ENCODE data around the gene PMM1. TPM values are rescaled to one million over a fixed set of nuclear protein-coding genes. Genes with fewer than 3 reads are reported as not detected.
"Not testable (repeated sequence)": the region's sequence is repeated elsewhere in the genome, so short reads cannot be mapped to it uniquely, and the experiment has no call there.

The PMM1 gene
- 12.5 TPM for total RNA-seq

GRCh38 chr22:41589391-41590241, at the start of gene PMM1:
TSS of gene PMM1 (minus strand) at chr22:41589840. CDS start at chr22:41589805, 35 bp downstream.
- peak within 1 kb of the TSS; percentile 62 to 90 for H3K27ac ChIP-seq
- peaks cover 0 to 9% of the 10 kb centered on the region in 2 donors for H3K4me1 ChIP-seq
- intact Hi-C loops (cut with DNase I), result loop anchor here (1.0 kb wide), 3 partner anchors 24 to 45 kb away; partner anchors contain the start of genes DESI1, POLR3H and XRCC6
- no peaks in the 10 kb centered on the region for H3K9me3 ChIP-seq
- peaks cover 0 to 13% of the 10 kb centered on the region in 2 donors for H3K36me3 ChIP-seq
- peak; percentile 100 for DNase-seq (ENCODE audit: low spot score in 2 of 2)
- no peak for TF ChIP-seq CTCF (IDR thresholded peaks at IDR 0.05)
- H3K4me3 ChIP-seq, result peak within 1 kb of the TSS; percentile 79 to 100
- H3K27me3 ChIP-seq, result no peaks in the 10 kb centered on the region

DNA sequence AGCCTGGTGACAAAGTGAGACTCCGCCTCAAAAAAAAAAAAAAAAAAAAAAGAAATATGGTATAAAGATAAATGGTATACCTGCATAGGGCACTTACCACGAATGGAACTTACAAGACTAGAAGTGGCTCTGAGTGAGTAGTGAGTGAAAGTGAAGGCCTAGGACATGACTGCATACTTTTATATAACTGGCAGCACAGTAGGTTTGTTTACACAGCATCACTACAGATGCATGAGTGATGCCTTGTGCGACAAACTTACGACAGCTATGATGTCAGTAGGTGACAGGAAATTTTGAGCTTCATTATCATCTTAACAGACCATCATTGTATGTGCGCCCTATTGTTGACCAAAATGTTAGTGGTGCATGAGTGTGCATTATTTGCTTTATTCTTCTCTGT, 49.1 kb upstream of the PMM1 start:
- no peaks in the 10 kb centered on the region for H3K4me1 ChIP-seq
- intact Hi-C loops (cut with DNase I), result no loop called here
- DNase-seq (ENCODE audit: low spot score in 2 of 2), result no peak
- H3K4me3 ChIP-seq, result no peak overlapping the region
- H3K27me3 ChIP-seq, result no peaks in the 10 kb centered on the region
- no peak overlapping the region for H3K27ac ChIP-seq
- no peak for TF ChIP-seq CTCF (IDR thresholded peaks at IDR 0.05)
- peaks cover 73 to 95% of the 10 kb centered on the region in 2 donors for H3K36me3 ChIP-seq
- H3K9me3 ChIP-seq, result no peaks in the 10 kb centered on the region

GRCh38 chr22:41638124-41638523, 48.5 kb upstream of the PMM1 start:
- intact Hi-C loops (cut with DNase I), result no loop called here
- peaks cover 72 to 95% of the 10 kb centered on the region in 2 donors for H3K36me3 ChIP-seq

GRCh38 chr22:41637623-41638022, 48.0 kb upstream of the PMM1 start:
- intact Hi-C loops (cut with DNase I); H3K27me3 ChIP-seq; H3K27ac ChIP-seq; DNase-seq (ENCODE audit: low spot score in 2 of 2); H3K4me1 ChIP-seq; H3K4me3 ChIP-seq; H3K9me3 ChIP-seq: not testable (repeated sequence)
- peaks cover 70 to 95% of the 10 kb centered on the region in 2 donors for H3K36me3 ChIP-seq

More at GRCh38 chr22:41638124-41638523, 48.5 kb upstream of the PMM1 start:
- H3K4me1 ChIP-seq, result no peaks in the 10 kb centered on the region
- H3K27me3 ChIP-seq, result no peaks in the 10 kb centered on the region
- H3K9me3 ChIP-seq, result no peaks in the 10 kb centered on the region
- no peak overlapping the region for H3K27ac ChIP-seq
- TF ChIP-seq CTCF (IDR thresholded peaks at IDR 0.05), result no peak
- DNase-seq (ENCODE audit: low spot score in 2 of 2), result no peak
- H3K4me3 ChIP-seq, result no peak overlapping the region

- no peaks in the 10 kb centered on the region for H3K4me1 ChIP-seq
- no peak for TF ChIP-seq CTCF (IDR thresholded peaks at IDR 0.05)
- no peaks in the 10 kb centered on the region for H3K27me3 ChIP-seq
- no peaks in the 10 kb centered on the region for H3K9me3 ChIP-seq
- no peak overlapping the region for H3K4me3 ChIP-seq
- H3K27ac ChIP-seq, result no peak overlapping the region
- intact Hi-C loops (cut with DNase I), result no loop called here
- peaks cover 67 to 91% of the 10 kb centered on the region in 2 donors for H3K36me3 ChIP-seq
- DNase-seq (ENCODE audit: low spot score in 2 of 2), result no peak
Measured at GRCh38 chr22:41636467-41636866, 46.8 kb upstream of the PMM1 start.

DNA sequence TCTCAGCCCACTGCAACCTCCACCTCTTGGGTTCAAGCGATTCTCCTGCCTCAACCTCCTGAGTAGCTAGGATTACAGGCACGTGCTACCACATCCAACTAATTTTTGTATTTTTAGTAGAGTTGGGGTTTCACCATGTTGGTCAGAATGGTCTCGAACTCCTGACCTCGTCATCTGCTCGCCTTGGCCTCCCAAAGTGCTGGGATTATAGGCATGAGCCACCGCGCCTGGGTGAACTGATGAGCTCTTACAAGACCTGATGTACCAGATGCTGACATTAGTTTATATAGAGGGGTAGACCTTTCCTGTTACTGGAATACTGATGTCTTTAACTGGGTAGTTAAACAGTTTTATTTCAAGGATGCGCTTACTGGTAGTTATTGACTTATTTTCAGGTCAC, 45.0 kb upstream of the PMM1 start:
- H3K4me3 ChIP-seq; H3K27me3 ChIP-seq; DNase-seq (ENCODE audit: low spot score in 2 of 2); intact Hi-C loops (cut with DNase I); H3K4me1 ChIP-seq; H3K27ac ChIP-seq; H3K9me3 ChIP-seq: not testable (repeated sequence)
- peaks cover 67 to 88% of the 10 kb centered on the region in 2 donors for H3K36me3 ChIP-seq

DNA sequence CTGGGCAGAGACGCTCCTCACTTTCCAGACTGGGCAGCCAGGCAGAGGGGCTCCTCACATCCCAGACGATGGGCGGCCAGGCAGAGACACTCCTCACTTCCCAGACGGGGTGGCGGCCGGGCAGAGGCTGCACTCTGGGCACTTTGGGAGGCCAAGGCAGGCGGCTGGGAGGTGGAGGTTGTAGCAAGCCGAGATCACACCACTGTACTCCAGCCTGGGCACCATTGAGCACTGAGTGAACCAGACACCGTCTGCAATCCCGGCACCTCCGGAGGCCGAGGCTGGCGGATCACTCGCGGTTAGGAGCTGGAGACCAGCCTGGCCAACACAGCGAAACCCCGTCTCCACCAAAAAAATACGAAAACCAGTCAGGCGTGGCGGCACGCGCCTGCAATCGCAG, 42.0 kb upstream of the PMM1 start:
- H3K4me3 ChIP-seq; intact Hi-C loops (cut with DNase I); H3K9me3 ChIP-seq; H3K27ac ChIP-seq; H3K27me3 ChIP-seq; H3K4me1 ChIP-seq; DNase-seq (ENCODE audit: low spot score in 2 of 2): not testable (repeated sequence)
- H3K36me3 ChIP-seq, result peaks cover 71 to 87% of the 10 kb centered on the region in 2 donors

- DNase-seq (ENCODE audit: low spot score in 2 of 2); H3K4me3 ChIP-seq; intact Hi-C loops (cut with DNase I); H3K27me3 ChIP-seq; H3K4me1 ChIP-seq; H3K9me3 ChIP-seq; H3K27ac ChIP-seq: not testable (repeated sequence)
- peaks cover 71 to 87% of the 10 kb centered on the region in 2 donors for H3K36me3 ChIP-seq
Measured at GRCh38 chr22:41631115-41631514, 41.5 kb upstream of the PMM1 start.
